Measurements from ENCODE around the gene APPBP2. TPM values are rescaled to one million over a fixed set of nuclear protein-coding genes. Genes with fewer than 3 reads are reported as not detected.

Gene APPBP2
- total RNA-seq, 1 donor from 2014 or later = 46.8 TPM

DNA sequence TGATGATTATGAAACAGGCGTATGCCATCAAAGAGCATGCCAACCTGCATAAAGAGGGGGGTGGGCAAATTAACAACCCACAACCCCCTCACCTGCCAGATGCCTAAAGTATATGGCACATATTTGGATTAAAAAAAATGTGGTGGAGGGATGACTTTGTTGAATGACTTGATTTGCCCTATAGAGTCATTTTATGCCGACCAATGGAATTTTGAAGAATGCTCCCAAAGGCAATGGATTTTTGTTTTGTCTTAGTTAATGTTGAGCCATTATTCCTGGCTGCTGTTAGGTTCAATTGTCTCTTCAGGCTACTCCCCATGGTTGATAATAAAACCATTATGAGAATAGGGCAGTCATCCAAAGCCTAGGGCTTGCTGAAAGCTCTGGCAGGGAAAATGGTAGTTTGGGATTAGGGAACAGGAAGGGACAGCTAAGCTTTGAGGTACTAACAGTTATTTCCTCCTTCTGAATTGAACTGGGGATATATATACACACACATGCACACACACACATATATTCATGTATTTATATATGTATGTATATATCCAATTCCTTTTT is 109.6 kb downstream of the APPBP2 start:
- Mint-ChIP-seq H3K4me1 (ENCODE audit: low read depth, unreplicated experiment) (no peaks in the 10 kb centered on the region), H3K4me3 (ENCODE audit: unreplicated experiment) (no peak overlapping the region), H3K27ac (ENCODE audit: unreplicated experiment) (no peak overlapping the region), H3K9me3 (ENCODE audit: unreplicated experiment) (no peaks in the 10 kb centered on the region), H3K27me3 (ENCODE audit: unreplicated experiment) (peaks cover 5% of the 10 kb centered on the region), H3K36me3 (ENCODE audit: unreplicated experiment) (no peaks in the 10 kb centered on the region)
- DNase-seq = no peak
- TF ChIP-seq, protein P1, sequence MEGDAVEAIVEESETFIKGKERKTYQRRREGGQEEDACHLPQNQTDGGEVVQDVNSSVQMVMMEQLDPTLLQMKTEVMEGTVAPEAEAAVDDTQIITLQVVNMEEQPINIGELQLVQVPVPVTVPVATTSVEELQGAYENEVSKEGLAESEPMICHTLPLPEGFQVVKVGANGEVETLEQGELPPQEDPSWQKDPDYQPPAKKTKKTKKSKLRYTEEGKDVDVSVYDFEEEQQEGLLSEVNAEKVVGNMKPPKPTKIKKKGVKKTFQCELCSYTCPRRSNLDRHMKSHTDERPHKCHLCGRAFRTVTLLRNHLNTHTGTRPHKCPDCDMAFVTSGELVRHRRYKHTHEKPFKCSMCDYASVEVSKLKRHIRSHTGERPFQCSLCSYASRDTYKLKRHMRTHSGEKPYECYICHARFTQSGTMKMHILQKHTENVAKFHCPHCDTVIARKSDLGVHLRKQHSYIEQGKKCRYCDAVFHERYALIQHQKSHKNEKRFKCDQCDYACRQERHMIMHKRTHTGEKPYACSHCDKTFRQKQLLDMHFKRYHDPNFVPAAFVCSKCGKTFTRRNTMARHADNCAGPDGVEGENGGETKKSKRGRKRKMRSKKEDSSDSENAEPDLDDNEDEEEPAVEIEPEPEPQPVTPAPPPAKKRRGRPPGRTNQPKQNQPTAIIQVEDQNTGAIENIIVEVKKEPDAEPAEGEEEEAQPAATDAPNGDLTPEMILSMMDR (IDR thresholded peaks at IDR 0.05; ENCODE audit: partially characterized antibody, unreplicated experiment) = no peak

DNA sequence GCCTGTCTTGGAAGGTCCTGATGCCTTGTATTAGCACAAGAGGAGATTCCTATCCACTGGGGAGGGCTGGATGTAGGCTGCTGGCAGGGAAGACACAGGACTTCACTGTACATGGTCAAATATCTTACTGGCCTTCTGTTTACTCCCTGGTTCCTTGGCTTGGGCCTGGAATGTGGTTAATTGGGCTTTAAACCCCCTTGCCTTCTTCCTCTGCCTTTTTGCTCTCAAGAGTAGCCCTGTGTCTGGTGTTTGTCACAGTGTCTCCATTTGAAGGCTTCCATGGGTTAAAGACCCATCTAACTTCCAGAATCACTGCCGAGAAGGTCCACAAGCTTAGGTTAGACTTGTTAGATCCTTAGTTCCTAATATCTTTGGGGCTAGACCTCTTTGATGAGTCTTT is 110.9 kb downstream of the APPBP2 start:
- DNase-seq = no peak
- no peaks in the 10 kb centered on the region for H3K4me1 Mint-ChIP-seq (ENCODE audit: low read depth, unreplicated experiment)
- H3K4me3 Mint-ChIP-seq (ENCODE audit: unreplicated experiment) = no peak overlapping the region
- H3K27ac Mint-ChIP-seq (ENCODE audit: unreplicated experiment) = no peak overlapping the region
- H3K9me3 Mint-ChIP-seq (ENCODE audit: unreplicated experiment) = no peaks in the 10 kb centered on the region
- H3K36me3 Mint-ChIP-seq (ENCODE audit: unreplicated experiment) = no peaks in the 10 kb centered on the region
- H3K27me3 Mint-ChIP-seq (ENCODE audit: unreplicated experiment) = peaks cover 3% of the 10 kb centered on the region
- TF ChIP-seq, protein P1 (IDR thresholded peaks at IDR 0.05; ENCODE audit: partially characterized antibody, unreplicated experiment) = no peak

DNA sequence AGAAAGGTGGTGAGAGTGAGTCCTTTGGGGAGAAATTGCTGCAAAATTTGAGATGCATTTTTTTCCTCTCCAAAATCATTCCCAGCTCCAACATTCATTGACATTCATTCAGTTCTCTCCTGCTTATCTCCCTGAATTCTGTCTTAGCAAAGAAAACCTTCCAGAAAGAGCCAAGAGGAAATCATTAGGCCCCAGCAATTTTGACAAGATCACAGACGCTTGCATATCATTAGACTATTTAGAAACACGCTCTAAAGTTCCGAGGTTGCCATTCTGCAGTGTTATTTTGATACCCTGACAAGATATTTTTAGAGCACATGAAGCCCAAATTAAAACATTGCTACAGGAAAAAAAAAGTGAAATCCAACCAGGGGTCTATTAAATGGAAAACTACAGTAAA is 113.3 kb downstream of the APPBP2 start:
- Mint-ChIP-seq H3K36me3 (ENCODE audit: unreplicated experiment) (no peaks in the 10 kb centered on the region), H3K9me3 (ENCODE audit: unreplicated experiment) (no peaks in the 10 kb centered on the region), H3K4me1 (ENCODE audit: low read depth, unreplicated experiment) (no peaks in the 10 kb centered on the region), H3K27ac (ENCODE audit: unreplicated experiment) (no peak overlapping the region), H3K4me3 (ENCODE audit: unreplicated experiment) (no peak overlapping the region), H3K27me3 (ENCODE audit: unreplicated experiment) (no peaks in the 10 kb centered on the region)
- DNase-seq = no peak
- TF ChIP-seq, protein P1 (IDR thresholded peaks at IDR 0.05; ENCODE audit: partially characterized antibody, unreplicated experiment) = no peak

DNA sequence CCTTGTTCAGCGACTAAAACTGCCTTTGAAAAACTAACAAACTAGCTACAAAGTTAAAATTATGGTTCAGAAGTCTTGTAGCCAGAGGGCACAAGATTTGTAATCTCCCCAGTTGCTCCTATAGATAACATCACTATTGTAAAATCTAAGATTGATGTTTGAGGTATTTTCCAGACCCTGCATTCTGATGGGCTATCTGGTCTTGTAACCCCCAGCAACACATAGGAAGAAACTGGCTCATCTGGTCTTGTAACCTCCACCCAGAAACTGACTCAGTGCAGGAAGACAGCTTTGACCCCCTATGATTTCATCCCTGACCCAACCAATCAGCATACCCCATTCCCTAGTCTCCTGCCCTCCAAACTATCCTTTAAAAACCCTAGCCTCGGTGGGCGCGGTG is 116.0 kb downstream of the APPBP2 start:
- Mint-ChIP-seq H3K27ac (ENCODE audit: unreplicated experiment) (no peak overlapping the region), H3K4me3 (ENCODE audit: unreplicated experiment) (no peak overlapping the region), H3K36me3 (ENCODE audit: unreplicated experiment) (peaks cover 5% of the 10 kb centered on the region), H3K4me1 (ENCODE audit: low read depth, unreplicated experiment) (no peaks in the 10 kb centered on the region), H3K9me3 (ENCODE audit: unreplicated experiment) (peaks cover 3% of the 10 kb centered on the region), H3K27me3 (ENCODE audit: unreplicated experiment) (no peaks in the 10 kb centered on the region)
- DNase-seq = no peak
- TF ChIP-seq, protein P1 (IDR thresholded peaks at IDR 0.05; ENCODE audit: partially characterized antibody, unreplicated experiment) = no peak

DNA sequence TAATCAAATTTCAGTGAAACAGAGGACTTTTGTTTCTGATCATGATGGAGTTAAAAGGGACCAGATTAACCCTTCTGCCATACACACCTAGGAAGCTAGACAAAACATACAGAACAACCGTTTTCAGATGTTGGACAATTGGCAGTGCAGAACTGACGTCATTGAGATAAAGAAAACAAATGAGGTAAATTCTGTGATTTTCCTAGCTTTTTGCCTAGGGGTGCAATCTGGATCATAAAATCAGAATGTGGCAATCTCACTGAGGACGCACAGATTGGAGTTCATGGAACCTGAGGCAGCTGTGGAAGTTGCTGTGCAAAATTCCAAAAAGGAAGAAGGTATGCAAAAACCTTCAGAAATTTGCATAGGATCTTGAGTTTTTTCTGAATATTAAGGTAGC is 119.2 kb downstream of the APPBP2 start:
- peaks cover 3% of the 10 kb centered on the region for H3K9me3 Mint-ChIP-seq (ENCODE audit: unreplicated experiment)
- H3K27me3 Mint-ChIP-seq (ENCODE audit: unreplicated experiment) = peaks cover 2% of the 10 kb centered on the region
- TF ChIP-seq, protein P1 (IDR thresholded peaks at IDR 0.05; ENCODE audit: partially characterized antibody, unreplicated experiment) = no peak
- H3K27ac Mint-ChIP-seq (ENCODE audit: unreplicated experiment) = no peak overlapping the region
- H3K4me3 Mint-ChIP-seq (ENCODE audit: unreplicated experiment) = no peak overlapping the region
- H3K4me1 Mint-ChIP-seq (ENCODE audit: low read depth, unreplicated experiment) = no peaks in the 10 kb centered on the region
- DNase-seq = no peak
- peaks cover 5% of the 10 kb centered on the region for H3K36me3 Mint-ChIP-seq (ENCODE audit: unreplicated experiment)

Data from glutamatergic neuron (in vitro differentiated cells).